Stimulated activated CD8-positive, alpha-beta memory T cell treated with anti-CD3 and anti-CD28 coated beads, Interleukin-4, amount 100 ng/mL, for 48 hours (primary cell): ENCODE measurements around the gene MAN2A2.
"Not testable (repeated sequence)": the region's sequence is repeated elsewhere in the genome, so short reads cannot be mapped to it uniquely, and the experiment has no call there.

ENCODE experiments used
- DNase-seq: peaks from one replicate; pipeline ENCODE4 v3.0.0-alpha.2; 2020

The MAN2A2 gene

DNA sequence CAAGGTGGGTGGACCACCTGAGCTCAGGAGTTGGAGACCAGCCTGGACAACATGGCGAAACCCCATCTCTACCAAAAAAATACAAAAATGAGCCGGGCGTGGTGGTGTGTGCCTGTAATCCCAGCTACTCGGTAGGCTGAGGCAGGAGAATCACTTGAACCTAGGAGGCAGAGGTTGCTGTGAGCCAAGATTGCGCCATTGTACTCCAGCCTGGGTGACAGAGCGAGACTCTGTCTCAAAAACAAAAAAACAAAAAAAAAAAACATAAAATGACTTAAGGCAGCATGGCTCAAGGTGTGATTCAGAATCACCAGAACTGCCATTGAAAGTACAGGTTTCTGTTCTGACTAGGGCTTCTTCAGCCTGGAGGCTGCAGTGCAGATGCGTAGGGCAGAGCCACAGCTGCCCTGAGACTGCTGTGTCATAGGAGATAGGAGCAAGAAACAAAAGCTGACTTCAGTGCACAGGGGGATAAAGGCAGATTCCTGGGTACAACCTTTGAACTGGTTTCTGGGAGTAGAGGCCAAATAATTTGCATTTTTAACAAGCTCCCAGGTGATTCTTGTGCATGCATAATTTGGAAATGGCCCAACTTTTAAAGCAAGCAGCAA lies 19.7 kb downstream of the MAN2A2 start:
- peak; percentile 54 for DNase-seq

GRCh38 chr15:90924375-90924774 lies 21.3 kb downstream of the MAN2A2 start:
- DNase-seq = no peak

GRCh38 chr15:90926766-90927165 lies 23.7 kb downstream of the MAN2A2 start:
- DNase-seq = not testable (repeated sequence)

DNA sequence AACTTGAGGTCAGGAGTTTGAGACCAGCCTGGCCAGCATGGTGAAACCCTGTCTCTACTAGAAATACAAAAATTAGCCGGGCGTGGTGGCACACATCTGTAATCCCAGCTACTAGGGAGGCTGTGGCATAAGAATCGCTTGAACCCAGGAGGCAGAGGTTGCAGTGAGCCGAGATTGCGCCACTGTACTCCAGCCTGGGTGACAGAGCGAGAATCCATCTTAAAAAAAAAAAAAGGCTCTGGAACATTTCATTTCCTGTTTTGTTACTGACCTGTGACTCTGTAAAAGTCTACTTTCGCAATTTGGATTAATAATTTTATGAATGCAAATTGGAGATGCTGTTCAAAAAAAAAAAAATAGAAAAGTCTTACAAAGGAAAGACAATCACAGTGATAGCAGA lies 25.0 kb downstream of the MAN2A2 start:
- DNase-seq = not testable (repeated sequence)

GRCh38 chr15:90929246-90930019 lies 26.3 kb downstream of the MAN2A2 start:
- no peak for DNase-seq

DNA sequence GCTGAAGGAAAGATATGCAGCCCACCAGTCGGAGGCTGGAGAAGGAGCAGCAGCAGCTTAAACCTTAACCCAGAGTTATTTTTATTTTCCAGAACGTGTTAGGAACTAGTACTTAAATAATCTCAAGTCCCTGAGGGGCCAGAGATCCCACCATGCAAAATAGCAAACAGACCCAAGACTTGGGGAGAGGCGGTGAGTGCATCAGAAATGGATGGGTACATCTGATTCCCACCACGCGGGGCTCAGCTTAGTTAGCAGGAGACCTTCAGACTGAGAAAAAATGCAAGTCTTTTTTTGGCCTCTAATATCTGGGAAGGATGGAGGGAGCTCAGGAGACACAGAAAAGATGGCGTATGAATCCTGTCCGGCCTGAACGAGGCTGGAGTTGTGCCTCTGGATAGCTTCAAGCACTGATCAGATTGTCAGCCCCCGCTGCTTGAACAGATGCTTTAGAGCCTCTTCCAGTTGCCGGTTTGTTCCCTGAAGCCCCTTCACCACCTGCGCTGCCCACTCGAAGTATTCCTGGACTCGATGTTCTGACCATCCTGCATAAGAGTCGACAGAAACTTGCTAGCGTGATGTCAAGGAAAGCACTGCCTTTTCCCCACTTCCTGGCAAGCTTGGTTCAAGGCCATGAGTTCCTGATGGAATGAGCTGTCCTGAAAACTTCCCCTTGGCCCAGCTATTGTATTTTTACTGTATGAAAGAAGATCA lies 27.9 kb downstream of the MAN2A2 start:
- peak; percentile 47 for DNase-seq

DNA sequence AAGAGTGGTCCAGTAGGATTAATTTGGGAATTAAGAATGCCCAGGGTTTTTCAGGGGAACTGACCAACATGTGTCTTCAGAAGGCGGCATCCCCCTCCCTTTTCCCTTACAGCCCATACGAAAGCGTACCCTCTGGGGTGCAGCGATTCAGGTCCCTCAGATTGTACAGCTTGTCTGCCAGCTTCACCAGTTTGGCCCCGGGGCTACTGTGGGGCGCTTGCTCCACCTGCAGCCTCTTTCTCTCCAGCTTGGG lies 28.4 kb downstream of the MAN2A2 start:
- no peak for DNase-seq

GRCh38 chr15:90931828-90932659 lies 28.9 kb downstream of the MAN2A2 start, which contains the start of gene HDDC3:
Gene HDDC3 (minus strand): TSS chr15:90932549. CDS start chr15:90932540, 9 bp downstream.
- peak; percentile 98 for DNase-seq

DNA sequence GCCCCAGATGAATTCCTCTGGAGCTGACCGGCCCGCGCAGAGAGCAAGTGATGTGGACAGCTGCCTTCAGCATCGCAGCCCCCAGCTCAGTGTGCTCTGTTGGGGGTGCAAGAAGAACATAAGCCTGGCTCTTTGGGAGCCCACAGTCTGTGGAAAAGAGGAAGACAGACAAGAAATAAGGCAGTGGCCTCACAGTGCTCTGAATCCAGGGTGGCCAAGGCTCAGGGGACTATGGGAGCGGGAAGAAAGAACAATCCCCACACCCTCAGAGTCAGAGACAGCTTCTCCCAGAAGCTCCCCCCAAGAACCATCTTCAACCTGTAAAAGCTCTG lies 29.5 kb downstream of the MAN2A2 start:
- DNase-seq = no peak

DNA sequence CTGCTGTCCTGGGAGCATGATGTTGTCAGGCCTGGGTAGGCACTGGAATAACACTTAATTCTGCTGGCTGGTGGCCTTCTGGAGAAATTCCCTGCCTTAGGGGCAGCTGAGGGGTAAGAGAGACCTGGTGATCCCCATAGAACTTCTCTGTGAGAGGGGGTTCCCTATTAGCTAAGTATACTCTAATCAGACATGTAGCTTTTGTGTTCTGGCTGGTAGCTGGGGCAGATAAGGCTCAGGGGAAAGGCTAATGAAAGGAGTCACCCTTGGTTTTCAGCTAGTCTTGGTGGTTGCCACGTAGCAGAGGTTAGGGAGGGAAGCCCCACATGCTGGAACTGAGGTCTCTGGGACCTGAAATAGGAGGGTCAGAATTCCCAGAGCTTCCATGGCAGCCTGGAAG lies 30.2 kb downstream of the MAN2A2 start:
- no peak for DNase-seq

- peak; percentile 91 for DNase-seq
Measured at GRCh38 chr15:90934256-90934948, 31.3 kb downstream of the MAN2A2 start.

DNA sequence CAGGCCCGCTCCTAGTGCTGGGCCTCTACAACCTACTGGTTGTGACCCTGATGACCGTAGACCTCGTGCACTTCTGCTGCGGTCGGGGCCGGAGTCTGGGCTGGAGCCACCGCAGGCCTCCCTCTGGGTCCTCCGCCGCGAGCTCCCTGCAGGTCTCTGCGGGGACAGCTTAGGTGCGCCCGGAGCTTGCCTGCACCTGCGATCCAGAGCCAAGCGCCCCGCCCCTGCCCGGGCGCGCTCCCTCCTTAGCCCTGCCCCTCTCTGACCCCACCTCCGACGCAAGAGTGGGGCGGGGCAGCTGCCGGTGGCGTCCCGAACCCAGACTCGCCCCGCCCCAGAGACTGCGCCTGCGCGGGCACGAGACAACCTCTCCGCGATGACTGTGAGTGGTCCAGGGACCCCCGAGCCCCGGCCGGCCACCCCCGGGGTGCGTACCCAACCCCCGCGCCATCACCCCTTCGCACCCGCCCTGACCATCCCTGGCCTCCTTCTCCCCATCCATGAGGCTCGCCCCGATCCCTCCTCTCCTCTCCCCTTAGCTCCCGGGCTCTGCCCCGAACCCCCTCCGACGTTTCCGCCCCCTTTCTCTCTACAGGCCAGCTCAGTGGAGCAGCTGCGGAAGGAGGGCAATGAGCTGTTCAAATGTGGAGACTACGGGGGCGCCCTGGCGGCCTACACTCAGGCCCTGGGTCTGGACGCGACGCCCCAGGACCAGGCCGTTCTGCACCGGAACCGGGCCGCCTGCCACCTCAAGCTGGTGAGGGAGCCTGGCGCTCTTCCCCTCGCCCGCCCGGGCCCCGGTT lies 32.0 kb downstream of the MAN2A2 start, which contains the start of gene UNC45A:
TSS of gene UNC45A (plus strand) at position 337 of the 803 bp plus-strand sequence. CDS start at position 377, 40 bp downstream.
- DNase-seq = peak; percentile 98

DNA sequence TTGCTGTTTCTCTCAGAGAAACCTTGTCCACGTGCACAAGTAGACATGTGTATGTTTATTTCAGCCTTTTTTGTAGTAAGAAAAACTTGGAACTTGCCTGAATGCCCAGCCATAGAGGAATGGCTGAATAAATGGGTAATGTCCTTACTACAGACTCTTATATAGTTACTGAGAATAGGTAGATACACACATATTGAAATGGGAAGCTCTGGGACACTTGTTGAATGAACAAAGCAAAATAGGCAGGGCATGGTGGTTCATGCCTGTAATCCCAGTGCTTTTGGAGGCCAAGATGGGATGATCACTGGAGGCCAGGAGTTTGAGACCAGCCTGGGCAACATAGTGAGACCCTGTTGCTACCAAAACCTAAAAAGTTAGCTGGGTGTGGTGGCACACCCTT lies 33.7 kb downstream of the MAN2A2 start:
- no peak for DNase-seq

DNA sequence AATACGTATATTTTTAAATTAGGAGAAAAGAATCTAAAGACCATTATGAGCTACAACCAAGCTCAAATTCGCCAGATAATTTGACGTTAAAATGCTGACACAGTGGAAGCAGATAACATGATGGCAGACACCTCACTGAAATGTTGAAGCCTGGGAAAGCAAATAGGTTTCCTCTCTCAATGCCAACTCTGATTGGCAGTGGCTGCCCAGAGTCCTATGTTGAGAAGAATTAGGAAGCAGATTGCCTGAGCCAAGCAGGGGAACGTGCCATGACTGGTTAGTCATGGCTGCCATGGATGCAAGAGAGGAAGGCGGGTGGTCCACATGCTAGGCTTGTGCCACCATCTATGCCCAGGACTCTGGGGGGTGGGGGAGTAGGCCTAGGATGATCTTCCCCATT lies 35.2 kb downstream of the MAN2A2 start:
- no peak for DNase-seq

DNA sequence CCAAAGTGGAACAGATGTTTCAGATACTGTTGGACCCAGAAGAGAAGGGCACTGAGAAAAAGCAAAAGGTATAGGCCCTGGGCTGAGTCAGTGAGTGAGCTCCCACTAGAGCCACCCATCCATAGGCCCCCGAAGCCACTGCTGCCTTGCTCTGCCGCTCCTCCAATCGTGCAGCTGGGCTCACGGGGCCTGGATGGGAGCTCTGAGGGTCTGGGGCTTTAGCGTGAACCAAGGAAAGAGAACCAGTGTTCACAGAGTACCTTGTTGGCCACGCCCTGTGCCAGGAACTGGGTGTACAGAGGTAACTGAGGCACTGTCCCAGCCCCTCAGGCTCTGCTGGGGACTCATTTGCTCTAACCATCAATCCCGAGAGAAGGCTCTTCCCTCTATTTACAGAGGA lies 36.7 kb downstream of the MAN2A2 start:
- no peak for DNase-seq

DNA sequence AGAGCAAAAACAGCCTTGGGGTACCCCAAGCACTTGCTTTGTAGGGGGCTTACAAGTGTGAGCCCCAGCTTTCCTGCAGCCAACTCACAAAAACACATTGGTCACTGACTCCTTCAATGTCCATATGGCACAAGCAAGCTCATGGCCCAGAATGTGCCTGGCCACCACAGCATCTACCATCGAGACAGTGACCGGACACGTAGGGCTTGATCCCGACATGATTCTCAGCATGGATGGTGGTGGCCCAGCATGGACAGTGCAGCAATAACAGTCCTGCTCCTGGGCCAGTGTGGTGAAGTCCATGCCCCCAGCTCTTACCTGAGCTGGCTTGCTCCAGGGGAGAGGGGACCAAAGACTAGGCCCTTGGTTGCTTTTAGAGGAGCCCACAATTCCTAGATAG lies 37.9 kb downstream of the MAN2A2 start:
- DNase-seq = no peak

DNA sequence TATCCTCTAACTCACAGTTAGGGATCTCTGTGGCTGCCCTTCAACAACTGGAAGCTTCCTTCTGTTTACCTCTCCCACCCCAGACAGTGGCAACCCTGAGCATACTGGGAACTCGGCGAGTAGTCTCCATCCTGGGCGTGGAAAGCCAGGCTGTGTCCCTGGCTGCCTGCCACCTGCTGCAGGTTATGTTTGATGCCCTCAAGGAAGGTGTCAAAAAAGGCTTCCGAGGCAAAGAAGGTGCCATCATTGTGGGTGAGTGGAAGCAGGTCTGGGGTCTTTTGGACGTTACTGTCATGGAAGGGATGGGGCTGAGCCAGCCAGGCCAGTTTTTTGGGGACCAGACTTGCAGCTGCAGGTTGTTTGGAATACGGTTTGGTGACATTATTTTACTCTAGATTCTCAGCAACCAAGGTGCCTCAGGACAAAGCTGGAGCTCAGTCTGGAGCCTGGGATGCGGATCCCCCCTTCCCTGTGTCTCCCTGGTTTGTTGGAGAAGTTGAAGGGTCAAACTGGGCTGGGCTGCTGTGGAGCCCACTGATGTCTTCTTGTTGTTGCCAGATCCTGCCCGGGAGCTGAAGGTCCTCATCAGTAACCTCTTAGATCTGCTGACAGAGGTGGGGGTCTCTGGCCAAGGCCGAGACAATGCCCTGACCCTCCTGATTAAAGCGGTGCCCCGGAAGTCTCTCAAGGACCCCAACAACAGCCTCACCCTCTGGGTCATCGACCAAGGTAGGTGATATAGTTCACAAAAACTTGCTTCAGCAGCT lies 39.4 kb downstream of the MAN2A2 start:
- DNase-seq = no peak

GRCh38 chr15:90945091-90945490 lies 42.0 kb downstream of the MAN2A2 start:
- no peak for DNase-seq

- no peak for DNase-seq
Measured at GRCh38 chr15:90946538-90946937, 43.4 kb downstream of the MAN2A2 start.

DNA sequence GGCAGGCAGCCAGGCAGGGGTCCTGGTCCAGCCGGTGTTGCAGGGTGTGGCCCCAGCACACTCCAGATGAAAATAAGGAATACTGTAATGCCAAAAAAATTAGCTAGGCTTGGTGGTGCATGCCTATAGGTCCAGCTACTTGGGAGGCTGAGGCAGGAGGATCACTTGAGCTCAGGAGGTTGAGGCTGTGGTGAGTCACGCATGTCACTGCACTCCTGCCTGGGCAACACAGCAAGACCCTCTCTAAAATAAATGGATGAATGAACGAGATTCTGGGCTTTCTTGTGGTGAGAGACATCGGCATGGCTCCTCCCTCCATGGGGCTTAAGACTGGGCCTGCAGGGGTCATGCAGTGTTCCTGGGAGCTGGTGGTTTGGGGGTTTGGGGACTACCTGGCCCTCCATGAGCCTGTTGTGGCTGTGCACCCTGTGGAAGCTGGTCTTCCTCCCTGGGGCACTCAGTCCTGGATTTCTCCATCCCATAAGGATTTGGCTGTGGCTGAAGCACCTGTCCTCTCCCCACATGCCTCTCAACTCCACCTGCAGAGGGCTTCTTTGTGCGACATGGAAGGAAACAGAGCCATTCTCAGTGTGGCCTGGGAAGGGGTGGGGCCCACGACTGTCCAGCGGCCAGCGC lies 44.0 kb downstream of the MAN2A2 start:
- no peak for DNase-seq
